RWPE2 (cell line): ENCODE measurements around the gene FHIT.

ENCODE experiments used
- ATAC-seq: fragments of 200-7000 bp; cut with Tn5 transposase; 3 replicates; pipeline ENCODE4 v1.9.1; 2021; ENCODE audit warnings: low read depth
- DNase-seq: peaks from one replicate; pipeline ENCODE4 v3.0.0-alpha.2; 2020; ENCODE audit warnings: low spot score
- H3K27ac ChIP-seq: fragments of 450-650 bp; 2 replicates; pipeline ENCODE4 v1.5.1; 2017; ENCODE audit warnings: mild to moderate bottlenecking; ENCODE audit not compliant: poor library complexity, severe bottlenecking
- H3K27me3 ChIP-seq: fragments of 250-450 bp; sonication (Bioruptor Pico); 2 replicates; pipeline ENCODE4 v1.5.1; 2021; ENCODE audit warnings: mild to moderate bottlenecking, moderate library complexity; ENCODE audit not compliant: insufficient read depth, poor library complexity, severe bottlenecking
- H3K36me3 ChIP-seq: fragments of 250-450 bp; sonication (Bioruptor Pico); 2 replicates; pipeline ENCODE4 v1.5.1; 2020; ENCODE audit warnings: low read depth, mild to moderate bottlenecking, moderate library complexity
- H3K4me1 ChIP-seq: fragments of 250-450 bp; sonication (Bioruptor Pico); 2 replicates; pipeline ENCODE4 v1.5.1; 2021; ENCODE audit warnings: mild to moderate bottlenecking, moderate library complexity; ENCODE audit not compliant: insufficient read depth, poor library complexity, severe bottlenecking
- H3K4me3 ChIP-seq: fragments of 250-450 bp; sonication (Bioruptor Pico); 2 replicates; pipeline ENCODE4 v1.5.1; 2021; ENCODE audit warnings: mild to moderate bottlenecking, moderate library complexity; ENCODE audit not compliant: severe bottlenecking
- H3K9me3 ChIP-seq: fragments of 250-450 bp; sonication (Bioruptor Pico); 2 replicates; pipeline ENCODE4 v1.5.1; 2021; ENCODE audit warnings: mild to moderate bottlenecking, moderate library complexity; ENCODE audit not compliant: severe bottlenecking
- CTCF ChIP-seq: fragments of 450-650 bp; IDR thresholded peaks from one replicate; pipeline ENCODE4 v1.5.1; 2017; ENCODE audit warnings: mild to moderate bottlenecking, moderate library complexity; ENCODE audit not compliant: poor library complexity, severe bottlenecking

Gene FHIT

GRCh38 chr3:59779260-59779659 is 1472.0 kb downstream of the FHIT start:
- Histone ChIP-seq H3K36me3 (no peaks in the 10 kb centered on the region), H3K27me3 (no peaks in the 10 kb centered on the region), H3K27ac (no peak overlapping the region), H3K4me1 (no peaks in the 10 kb centered on the region), H3K9me3 (no peaks in the 10 kb centered on the region), H3K4me3 (no peak overlapping the region)
- ATAC-seq = no peak
- no peak for TF ChIP-seq CTCF
- DNase-seq = no peak

- no peaks in the 10 kb centered on the region for H3K27me3 ChIP-seq
- H3K4me3 ChIP-seq = no peak overlapping the region
- TF ChIP-seq CTCF = no peak
- DNase-seq = no peak
- no peak for ATAC-seq
- H3K9me3 ChIP-seq = no peaks in the 10 kb centered on the region
- no peaks in the 10 kb centered on the region for H3K4me1 ChIP-seq
- H3K27ac ChIP-seq = no peak overlapping the region
- H3K36me3 ChIP-seq = no peaks in the 10 kb centered on the region
Measured at GRCh38 chr3:59777667-59778077, 1473.6 kb downstream of the FHIT start.

- Histone ChIP-seq H3K27ac (no peak overlapping the region), H3K36me3 (no peaks in the 10 kb centered on the region), H3K9me3 (no peaks in the 10 kb centered on the region), H3K4me1 (peaks cover under 1% of the 10 kb centered on the region), H3K4me3 (no peak overlapping the region), H3K27me3 (no peaks in the 10 kb centered on the region)
- no peak for ATAC-seq
- no peak for TF ChIP-seq CTCF
- no peak for DNase-seq
Measured at GRCh38 chr3:59777066-59777465, 1474.2 kb downstream of the FHIT start.

- DNase-seq = no peak
- no peak for ATAC-seq
- Histone ChIP-seq H3K36me3 (no peaks in the 10 kb centered on the region), H3K4me1 (peaks cover 3% of the 10 kb centered on the region), H3K9me3 (no peaks in the 10 kb centered on the region), H3K27ac (no peak overlapping the region), H3K4me3 (no peak overlapping the region), H3K27me3 (no peaks in the 10 kb centered on the region)
- TF ChIP-seq CTCF = no peak
Measured at GRCh38 chr3:59775761-59776325, 1475.4 kb downstream of the FHIT start.

GRCh38 chr3:59775106-59775505 is 1476.1 kb downstream of the FHIT start:
- H3K9me3 ChIP-seq = no peaks in the 10 kb centered on the region
- DNase-seq (no peak), ATAC-seq (no peak)
- peaks cover 3% of the 10 kb centered on the region for H3K4me1 ChIP-seq
- TF ChIP-seq CTCF = no peak
- H3K36me3 ChIP-seq = no peaks in the 10 kb centered on the region
- no peak overlapping the region for H3K4me3 ChIP-seq
- H3K27ac ChIP-seq = no peak overlapping the region
- H3K27me3 ChIP-seq = no peaks in the 10 kb centered on the region
